ENCODE results near the gene CSMD2. TPM values are rescaled to one million over a fixed set of nuclear protein-coding genes. Genes with fewer than 3 reads are reported as not detected.

The CSMD2 gene
- total and polyA plus RNA-seq, 2 experiments from 2014 or later = 5.3 to 16.6 TPM

DNA sequence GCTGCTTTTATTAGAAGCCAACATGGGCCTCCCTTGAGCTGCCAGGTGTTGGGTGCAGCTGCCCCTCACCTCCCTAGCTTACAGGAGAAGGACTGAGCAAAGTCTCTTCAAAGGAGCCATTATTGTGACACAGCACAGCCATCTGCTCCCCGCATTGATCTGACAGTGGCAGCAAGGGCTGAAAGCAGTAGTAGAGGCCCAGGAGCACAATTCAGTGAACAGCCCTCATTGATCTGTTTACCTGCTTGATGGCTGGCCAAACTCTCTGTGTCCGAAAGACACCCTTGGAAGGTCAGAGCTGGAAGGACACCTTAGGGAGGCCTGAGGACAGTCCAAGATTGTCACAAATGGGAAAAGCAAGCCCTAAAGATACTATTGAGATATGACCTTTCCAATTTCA is 286.6 kb downstream of the CSMD2 start:
- H3K36me3 Mint-ChIP-seq (ENCODE audit: low read depth) = peaks cover 10% of the 10 kb centered on the region
- H4K20me1 ChIP-seq (replicated peaks; ENCODE audit: insufficient read depth) = no peaks in the 10 kb centered on the region; the same call in 1 of the 2 replicates
- no peak overlapping the region for H3K4me3 ChIP-seq
- DNase-seq (ENCODE audit: low spot score) (no peak), ATAC-seq (no peak)
- no peaks in the 10 kb centered on the region for H3K27me3 Mint-ChIP-seq (ENCODE audit: insufficient read depth, low read depth, poor library complexity)
- H3K27ac ChIP-seq (ENCODE audit: low read depth) = no peak overlapping the region
- H3K79me2 ChIP-seq (replicated peaks; ENCODE audit: insufficient read depth) = no peaks in the 10 kb centered on the region
- no peak overlapping the region for H3K4me3 Mint-ChIP-seq
- H3K27me3 ChIP-seq (ENCODE audit: insufficient read depth) = no peaks in the 10 kb centered on the region
- H3K27ac Mint-ChIP-seq = no peak overlapping the region; the same call in 1 of the 2 replicates
- TF ChIP-seq JUNB (IDR thresholded peaks at IDR 0.05; ENCODE audit: unreplicated experiment) (no peak), STAT1 (IDR thresholded peaks at IDR 0.05; ENCODE audit: unreplicated experiment) (no peak), POLR2AphosphoS5 (IDR thresholded peaks at IDR 0.05; ENCODE audit: low read depth) (no peak), NANOG (IDR thresholded peaks at IDR 0.05; ENCODE audit: borderline replicate concordance) (no peak), EZH2phosphoT487 (IDR thresholded peaks at IDR 0.05; ENCODE audit: unreplicated experiment) (no peak), ZNF331 (CRISPR knock-in tag; IDR thresholded peaks at IDR 0.05; ENCODE audit: low read depth) (no peak), EZH2 (IDR thresholded peaks at IDR 0.05; ENCODE audit: low read depth, unreplicated experiment) (no peak), CREB1 (CRISPR knock-in tag; IDR thresholded peaks at IDR 0.05; ENCODE audit: low read depth) (no peak), ZNF114 (CRISPR knock-in tag; IDR thresholded peaks at IDR 0.05) (no peak)
- TF ChIP-seq, protein P1, sequence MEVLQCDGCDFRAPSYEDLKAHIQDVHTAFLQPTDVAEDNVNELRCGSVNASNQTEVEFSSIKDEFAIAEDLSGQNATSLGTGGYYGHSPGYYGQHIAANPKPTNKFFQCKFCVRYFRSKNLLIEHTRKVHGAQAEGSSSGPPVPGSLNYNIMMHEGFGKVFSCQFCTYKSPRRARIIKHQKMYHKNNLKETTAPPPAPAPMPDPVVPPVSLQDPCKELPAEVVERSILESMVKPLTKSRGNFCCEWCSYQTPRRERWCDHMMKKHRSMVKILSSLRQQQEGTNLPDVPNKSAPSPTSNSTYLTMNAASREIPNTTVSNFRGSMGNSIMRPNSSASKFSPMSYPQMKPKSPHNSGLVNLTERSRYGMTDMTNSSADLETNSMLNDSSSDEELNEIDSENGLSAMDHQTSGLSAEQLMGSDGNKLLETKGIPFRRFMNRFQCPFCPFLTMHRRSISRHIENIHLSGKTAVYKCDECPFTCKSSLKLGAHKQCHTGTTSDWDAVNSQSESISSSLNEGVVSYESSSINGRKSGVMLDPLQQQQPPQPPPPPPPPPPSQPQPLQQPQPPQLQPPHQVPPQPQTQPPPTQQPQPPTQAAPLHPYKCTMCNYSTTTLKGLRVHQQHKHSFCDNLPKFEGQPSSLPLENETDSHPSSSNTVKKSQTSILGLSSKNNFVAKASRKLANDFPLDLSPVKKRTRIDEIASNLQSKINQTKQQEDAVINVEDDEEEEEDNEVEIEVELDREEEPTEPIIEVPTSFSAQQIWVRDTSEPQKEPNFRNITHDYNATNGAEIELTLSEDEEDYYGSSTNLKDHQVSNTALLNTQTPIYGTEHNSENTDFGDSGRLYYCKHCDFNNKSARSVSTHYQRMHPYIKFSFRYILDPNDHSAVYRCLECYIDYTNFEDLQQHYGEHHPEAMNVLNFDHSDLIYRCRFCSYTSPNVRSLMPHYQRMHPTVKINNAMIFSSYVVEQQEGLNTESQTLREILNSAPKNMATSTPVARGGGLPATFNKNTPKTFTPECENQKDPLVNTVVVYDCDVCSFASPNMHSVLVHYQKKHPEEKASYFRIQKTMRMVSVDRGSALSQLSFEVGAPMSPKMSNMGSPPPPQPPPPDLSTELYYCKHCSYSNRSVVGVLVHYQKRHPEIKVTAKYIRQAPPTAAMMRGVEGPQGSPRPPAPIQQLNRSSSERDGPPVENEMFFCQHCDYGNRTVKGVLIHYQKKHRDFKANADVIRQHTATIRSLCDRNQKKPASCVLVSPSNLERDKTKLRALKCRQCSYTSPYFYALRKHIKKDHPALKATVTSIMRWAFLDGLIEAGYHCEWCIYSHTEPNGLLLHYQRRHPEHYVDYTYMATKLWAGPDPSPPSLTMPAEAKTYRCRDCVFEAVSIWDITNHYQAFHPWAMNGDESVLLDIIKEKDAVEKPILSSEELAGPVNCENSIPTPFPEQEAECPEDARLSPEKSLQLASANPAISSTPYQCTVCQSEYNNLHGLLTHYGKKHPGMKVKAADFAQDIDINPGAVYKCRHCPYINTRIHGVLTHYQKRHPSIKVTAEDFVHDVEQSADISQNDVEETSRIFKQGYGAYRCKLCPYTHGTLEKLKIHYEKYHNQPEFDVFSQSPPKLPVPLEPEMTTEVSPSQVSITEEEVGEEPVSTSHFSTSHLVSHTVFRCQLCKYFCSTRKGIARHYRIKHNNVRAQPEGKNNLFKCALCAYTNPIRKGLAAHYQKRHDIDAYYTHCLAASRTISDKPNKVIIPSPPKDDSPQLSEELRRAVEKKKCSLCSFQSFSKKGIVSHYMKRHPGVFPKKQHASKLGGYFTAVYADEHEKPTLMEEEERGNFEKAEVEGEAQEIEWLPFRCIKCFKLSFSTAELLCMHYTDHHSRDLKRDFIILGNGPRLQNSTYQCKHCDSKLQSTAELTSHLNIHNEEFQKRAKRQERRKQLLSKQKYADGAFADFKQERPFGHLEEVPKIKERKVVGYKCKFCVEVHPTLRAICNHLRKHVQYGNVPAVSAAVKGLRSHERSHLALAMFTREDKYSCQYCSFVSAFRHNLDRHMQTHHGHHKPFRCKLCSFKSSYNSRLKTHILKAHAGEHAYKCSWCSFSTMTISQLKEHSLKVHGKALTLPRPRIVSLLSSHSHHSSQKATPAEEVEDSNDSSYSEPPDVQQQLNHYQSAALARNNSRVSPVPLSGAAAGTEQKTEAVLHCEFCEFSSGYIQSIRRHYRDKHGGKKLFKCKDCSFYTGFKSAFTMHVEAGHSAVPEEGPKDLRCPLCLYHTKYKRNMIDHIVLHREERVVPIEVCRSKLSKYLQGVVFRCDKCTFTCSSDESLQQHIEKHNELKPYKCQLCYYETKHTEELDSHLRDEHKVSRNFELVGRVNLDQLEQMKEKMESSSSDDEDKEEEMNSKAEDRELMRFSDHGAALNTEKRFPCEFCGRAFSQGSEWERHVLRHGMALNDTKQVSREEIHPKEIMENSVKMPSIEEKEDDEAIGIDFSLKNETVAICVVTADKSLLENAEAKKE (CRISPR knock-in tag; IDR thresholded peaks at IDR 0.05) = no peak
- TF ChIP-seq, protein P2, sequence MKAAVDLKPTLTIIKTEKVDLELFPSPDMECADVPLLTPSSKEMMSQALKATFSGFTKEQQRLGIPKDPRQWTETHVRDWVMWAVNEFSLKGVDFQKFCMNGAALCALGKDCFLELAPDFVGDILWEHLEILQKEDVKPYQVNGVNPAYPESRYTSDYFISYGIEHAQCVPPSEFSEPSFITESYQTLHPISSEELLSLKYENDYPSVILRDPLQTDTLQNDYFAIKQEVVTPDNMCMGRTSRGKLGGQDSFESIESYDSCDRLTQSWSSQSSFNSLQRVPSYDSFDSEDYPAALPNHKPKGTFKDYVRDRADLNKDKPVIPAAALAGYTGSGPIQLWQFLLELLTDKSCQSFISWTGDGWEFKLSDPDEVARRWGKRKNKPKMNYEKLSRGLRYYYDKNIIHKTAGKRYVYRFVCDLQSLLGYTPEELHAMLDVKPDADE (IDR thresholded peaks at IDR 0.05) = no peak
- TF ChIP-seq, protein P3, sequence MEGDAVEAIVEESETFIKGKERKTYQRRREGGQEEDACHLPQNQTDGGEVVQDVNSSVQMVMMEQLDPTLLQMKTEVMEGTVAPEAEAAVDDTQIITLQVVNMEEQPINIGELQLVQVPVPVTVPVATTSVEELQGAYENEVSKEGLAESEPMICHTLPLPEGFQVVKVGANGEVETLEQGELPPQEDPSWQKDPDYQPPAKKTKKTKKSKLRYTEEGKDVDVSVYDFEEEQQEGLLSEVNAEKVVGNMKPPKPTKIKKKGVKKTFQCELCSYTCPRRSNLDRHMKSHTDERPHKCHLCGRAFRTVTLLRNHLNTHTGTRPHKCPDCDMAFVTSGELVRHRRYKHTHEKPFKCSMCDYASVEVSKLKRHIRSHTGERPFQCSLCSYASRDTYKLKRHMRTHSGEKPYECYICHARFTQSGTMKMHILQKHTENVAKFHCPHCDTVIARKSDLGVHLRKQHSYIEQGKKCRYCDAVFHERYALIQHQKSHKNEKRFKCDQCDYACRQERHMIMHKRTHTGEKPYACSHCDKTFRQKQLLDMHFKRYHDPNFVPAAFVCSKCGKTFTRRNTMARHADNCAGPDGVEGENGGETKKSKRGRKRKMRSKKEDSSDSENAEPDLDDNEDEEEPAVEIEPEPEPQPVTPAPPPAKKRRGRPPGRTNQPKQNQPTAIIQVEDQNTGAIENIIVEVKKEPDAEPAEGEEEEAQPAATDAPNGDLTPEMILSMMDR (conservative IDR thresholded peaks at IDR 0.05; ENCODE audit: low read depth in 2 of 2) = no peak
- TF ChIP-seq, protein P4, sequence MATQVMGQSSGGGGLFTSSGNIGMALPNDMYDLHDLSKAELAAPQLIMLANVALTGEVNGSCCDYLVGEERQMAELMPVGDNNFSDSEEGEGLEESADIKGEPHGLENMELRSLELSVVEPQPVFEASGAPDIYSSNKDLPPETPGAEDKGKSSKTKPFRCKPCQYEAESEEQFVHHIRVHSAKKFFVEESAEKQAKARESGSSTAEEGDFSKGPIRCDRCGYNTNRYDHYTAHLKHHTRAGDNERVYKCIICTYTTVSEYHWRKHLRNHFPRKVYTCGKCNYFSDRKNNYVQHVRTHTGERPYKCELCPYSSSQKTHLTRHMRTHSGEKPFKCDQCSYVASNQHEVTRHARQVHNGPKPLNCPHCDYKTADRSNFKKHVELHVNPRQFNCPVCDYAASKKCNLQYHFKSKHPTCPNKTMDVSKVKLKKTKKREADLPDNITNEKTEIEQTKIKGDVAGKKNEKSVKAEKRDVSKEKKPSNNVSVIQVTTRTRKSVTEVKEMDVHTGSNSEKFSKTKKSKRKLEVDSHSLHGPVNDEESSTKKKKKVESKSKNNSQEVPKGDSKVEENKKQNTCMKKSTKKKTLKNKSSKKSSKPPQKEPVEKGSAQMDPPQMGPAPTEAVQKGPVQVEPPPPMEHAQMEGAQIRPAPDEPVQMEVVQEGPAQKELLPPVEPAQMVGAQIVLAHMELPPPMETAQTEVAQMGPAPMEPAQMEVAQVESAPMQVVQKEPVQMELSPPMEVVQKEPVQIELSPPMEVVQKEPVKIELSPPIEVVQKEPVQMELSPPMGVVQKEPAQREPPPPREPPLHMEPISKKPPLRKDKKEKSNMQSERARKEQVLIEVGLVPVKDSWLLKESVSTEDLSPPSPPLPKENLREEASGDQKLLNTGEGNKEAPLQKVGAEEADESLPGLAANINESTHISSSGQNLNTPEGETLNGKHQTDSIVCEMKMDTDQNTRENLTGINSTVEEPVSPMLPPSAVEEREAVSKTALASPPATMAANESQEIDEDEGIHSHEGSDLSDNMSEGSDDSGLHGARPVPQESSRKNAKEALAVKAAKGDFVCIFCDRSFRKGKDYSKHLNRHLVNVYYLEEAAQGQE (IDR thresholded peaks at IDR 0.05; ENCODE audit: unreplicated experiment) = no peak
- no peaks in the 10 kb centered on the region for H3K36me3 ChIP-seq (ENCODE audit: insufficient read depth)
- H3K9me2 ChIP-seq (ENCODE audit: insufficient read depth) = peaks cover 9% of the 10 kb centered on the region
- H3K9me3 Mint-ChIP-seq = peaks cover 3% of the 10 kb centered on the region; the same call in 1 of the 3 replicates
- no peaks in the 10 kb centered on the region for H3F3A ChIP-seq (replicated peaks; ENCODE audit: low read depth)
- no peaks in the 10 kb centered on the region for H3K4me1 ChIP-seq (ENCODE audit: insufficient read depth)
- peaks cover 4% of the 10 kb centered on the region; the same call in 2 of the 3 replicates for H3K4me1 Mint-ChIP-seq
- no peak overlapping the region for H3K4me2 ChIP-seq
- no peak overlapping the region for H2AFZ ChIP-seq
